ENCODE measurements around the gene PCDHB3.
"Not testable (repeated sequence)": the region's sequence is repeated elsewhere in the genome, so short reads cannot be mapped to it uniquely, and the experiment has no call there.

The PCDHB3 gene

GRCh38 chr5:141135718-141136266 is 35.5 kb downstream of the PCDHB3 start:
- TF ChIP-seq Cebpa-rat (IDR thresholded peaks at IDR 0.05) = no peak
- no peak overlapping the region for H3K27ac ChIP-seq
- no peaks in the 10 kb centered on the region for H3K4me1 ChIP-seq
- no peak overlapping the region for H3K9ac ChIP-seq
- no peak overlapping the region for H3K4me3 ChIP-seq
- H3K27me3 ChIP-seq = no peaks in the 10 kb centered on the region
- H4K20me1 ChIP-seq = no peaks in the 10 kb centered on the region
- no peak overlapping the region for H3K4me2 ChIP-seq
- no peaks in the 10 kb centered on the region for H3K36me3 ChIP-seq
- H3K9me3 ChIP-seq = peaks cover 35% of the 10 kb centered on the region

- not testable (repeated sequence) for H3K27ac ChIP-seq
Measured at GRCh38 chr5:141137346-141137745, 37.1 kb downstream of the PCDHB3 start.

GRCh38 chr5:141149812-141150211 is 49.5 kb downstream of the PCDHB3 start, which contains the start of gene PCDHB6:
Gene PCDHB6 (plus strand): TSS chr5:141150057. CDS start chr5:141150258, 201 bp downstream.
- no peak within 1 kb of the TSS for H3K27ac ChIP-seq
- no peak within 1 kb of the TSS for H3K4me3 ChIP-seq
- H3K9ac ChIP-seq = no peak within 1 kb of the TSS
- no peak for TF ChIP-seq Cebpa-rat (IDR thresholded peaks at IDR 0.05)
- H3K4me2 ChIP-seq = no peak within 1 kb of the TSS
- H3K27me3 ChIP-seq = no peaks in the 10 kb centered on the region
- no peaks in the 10 kb centered on the region for H4K20me1 ChIP-seq
- no peaks in the 10 kb centered on the region for H3K36me3 ChIP-seq
- no peaks in the 10 kb centered on the region for H3K4me1 ChIP-seq
- peaks cover 35% of the 10 kb centered on the region for H3K9me3 ChIP-seq

More at GRCh38 chr5:141137346-141137745, 37.1 kb downstream of the PCDHB3 start:
- not testable (repeated sequence) for H3K36me3 ChIP-seq, H3K4me3 ChIP-seq, H3K27me3 ChIP-seq, H3K4me1 ChIP-seq, H3K9ac ChIP-seq, H4K20me1 ChIP-seq, H3K4me2 ChIP-seq
- H3K9me3 ChIP-seq = peaks cover 35% of the 10 kb centered on the region

- Histone ChIP-seq H3K36me3 (no peaks in the 10 kb centered on the region), H3K4me1 (no peaks in the 10 kb centered on the region), H3K9ac (no peak overlapping the region), H4K20me1 (no peaks in the 10 kb centered on the region), H3K27ac (no peak overlapping the region), H3K27me3 (no peaks in the 10 kb centered on the region), H3K4me2 (no peak overlapping the region), H3K4me3 (no peak overlapping the region), H3K9me3 (peaks cover 36% of the 10 kb centered on the region)
- TF ChIP-seq Cebpa-rat (IDR thresholded peaks at IDR 0.05) = no peak
Measured at GRCh38 chr5:141150224-141150992, 50.1 kb downstream of the PCDHB3 start.

GRCh38 chr5:141150993-141151325 is 50.7 kb downstream of the PCDHB3 start:
- Histone ChIP-seq H3K9me3 (peaks cover 41% of the 10 kb centered on the region), H4K20me1 (no peaks in the 10 kb centered on the region), H3K27ac (no peak overlapping the region), H3K4me2 (no peak overlapping the region), H3K9ac (no peak overlapping the region), H3K4me1 (no peaks in the 10 kb centered on the region), H3K4me3 (no peak overlapping the region), H3K27me3 (no peaks in the 10 kb centered on the region), H3K36me3 (no peaks in the 10 kb centered on the region)
- no peak for TF ChIP-seq Cebpa-rat (IDR thresholded peaks at IDR 0.05)

GRCh38 chr5:141151632-141152031 is 51.4 kb downstream of the PCDHB3 start:
- not testable (repeated sequence) for H4K20me1 ChIP-seq, H3K4me2 ChIP-seq, H3K4me1 ChIP-seq, H3K4me3 ChIP-seq, H3K27me3 ChIP-seq, H3K9ac ChIP-seq, H3K36me3 ChIP-seq, H3K27ac ChIP-seq
- H3K9me3 ChIP-seq = peaks cover 48% of the 10 kb centered on the region

- peaks cover 53% of the 10 kb centered on the region for H3K9me3 ChIP-seq
- not testable (repeated sequence) for H3K9ac ChIP-seq, H3K4me3 ChIP-seq, H4K20me1 ChIP-seq, H3K27ac ChIP-seq, H3K4me1 ChIP-seq, H3K36me3 ChIP-seq, H3K27me3 ChIP-seq, H3K4me2 ChIP-seq
Measured at GRCh38 chr5:141152096-141152495, 51.8 kb downstream of the PCDHB3 start.
